Measurements from ENCODE around the gene RND1.
"Not testable (repeated sequence)": the region's sequence is repeated elsewhere in the genome, so short reads cannot be mapped to it uniquely, and the experiment has no call there.

The RND1 gene

DNA sequence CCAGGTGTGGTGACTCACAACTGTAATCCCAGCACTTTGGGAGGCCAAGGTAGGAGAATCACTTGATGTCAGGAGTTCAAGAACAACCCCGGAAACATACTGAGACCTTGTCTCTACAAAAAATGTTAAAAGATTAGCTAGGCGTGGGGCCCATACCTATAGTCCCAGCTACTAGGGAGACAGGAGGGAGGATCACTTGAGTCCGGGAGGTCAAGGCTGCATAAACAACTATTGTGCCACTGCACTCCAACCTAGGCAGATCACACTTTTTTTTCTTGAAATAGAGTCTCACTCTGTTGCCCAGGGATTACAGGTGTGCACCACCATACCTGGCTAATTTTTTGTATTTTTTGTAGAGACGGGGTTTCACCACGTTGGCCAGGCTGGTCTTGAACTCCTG is 6.1 kb downstream of the RND1 start:
- H3K9me3 ChIP-seq (ENCODE audit: low read length) = no peaks in the 10 kb centered on the region
- no peak overlapping the region for H3K4me3 ChIP-seq (ENCODE audit: low read length)
- no peaks in the 10 kb centered on the region for H3K27me3 ChIP-seq (ENCODE audit: insufficient read depth, low read length)
- H3K36me3 ChIP-seq (ENCODE audit: insufficient read depth, low read length) = peaks cover 24% of the 10 kb centered on the region
- H2AFZ ChIP-seq (ENCODE audit: low read depth, low read length) = no peak overlapping the region
- peaks cover 26% of the 10 kb centered on the region for H3K4me1 ChIP-seq (ENCODE audit: insufficient read depth, low read length)

DNA sequence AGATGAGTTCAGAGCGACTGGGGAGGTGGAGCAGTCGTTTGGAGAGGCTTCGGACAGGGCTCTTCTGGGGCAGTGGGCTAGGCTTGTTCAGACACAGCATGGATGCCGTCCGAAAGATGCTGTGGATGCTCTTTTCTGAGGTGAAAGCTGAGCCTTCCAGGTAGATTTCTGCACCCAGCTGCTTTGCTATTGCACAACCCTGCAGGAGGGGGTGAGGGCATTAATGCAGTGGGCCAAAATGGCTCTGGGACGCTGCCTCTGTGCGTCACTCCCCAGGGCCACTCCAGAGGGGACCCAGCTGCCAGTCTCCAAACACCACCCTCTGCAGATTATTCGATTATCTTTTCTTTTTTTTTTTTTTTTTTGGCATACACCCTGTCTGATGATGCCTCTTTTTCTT is 7.6 kb downstream of the RND1 start:
- Histone ChIP-seq H3K4me1 (ENCODE audit: insufficient read depth, low read length) (peaks cover 12% of the 10 kb centered on the region), H3K9me3 (ENCODE audit: low read length) (no peaks in the 10 kb centered on the region), H3K4me3 (ENCODE audit: low read length) (no peak overlapping the region), H3K27me3 (ENCODE audit: insufficient read depth, low read length) (no peaks in the 10 kb centered on the region), H3K36me3 (ENCODE audit: insufficient read depth, low read length) (peaks cover 24% of the 10 kb centered on the region), H2AFZ (ENCODE audit: low read depth, low read length) (no peak overlapping the region)

DNA sequence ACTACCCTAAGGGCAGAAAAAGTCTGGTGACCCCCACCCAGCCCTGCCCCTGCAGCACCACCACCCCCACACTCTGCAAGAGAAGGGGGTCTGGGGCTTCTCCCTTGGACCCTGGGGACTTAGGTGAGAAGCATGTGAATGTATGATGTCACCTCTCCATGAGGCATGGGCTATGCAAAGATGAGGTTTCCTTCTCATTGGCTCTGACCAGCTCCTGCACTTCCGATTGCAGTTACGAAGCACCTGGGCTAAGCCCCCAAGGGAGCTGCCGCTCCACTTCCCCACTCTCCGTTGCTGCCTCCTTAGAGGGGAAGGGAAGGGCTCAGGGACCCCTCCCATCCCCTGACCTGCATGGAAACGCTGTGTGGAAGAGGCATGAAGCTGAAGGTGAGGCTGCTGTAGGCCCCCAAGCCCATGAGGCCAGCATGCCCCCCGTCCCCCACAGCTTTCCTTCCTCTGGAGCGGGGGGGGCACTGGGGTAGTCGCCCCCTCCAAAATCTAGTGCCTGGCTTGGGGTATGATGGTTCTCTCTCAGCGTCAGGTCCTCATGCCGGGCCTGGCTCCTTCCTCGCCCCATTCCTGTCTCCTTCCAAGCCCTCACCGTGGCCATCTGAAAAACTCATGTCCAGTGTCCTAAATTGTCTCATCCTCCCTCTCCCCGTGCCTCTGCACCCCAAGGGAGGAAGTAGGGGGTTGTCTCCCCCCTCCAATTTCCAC is 8.2 kb downstream of the RND1 start:
- Histone ChIP-seq H3K4me1 (ENCODE audit: insufficient read depth, low read length) (peaks cover 12% of the 10 kb centered on the region), H3K9me3 (ENCODE audit: low read length) (no peaks in the 10 kb centered on the region), H3K27me3 (ENCODE audit: insufficient read depth, low read length) (no peaks in the 10 kb centered on the region), H3K4me3 (ENCODE audit: low read length) (no peak overlapping the region), H3K36me3 (ENCODE audit: insufficient read depth, low read length) (peaks cover 24% of the 10 kb centered on the region), H2AFZ (ENCODE audit: low read depth, low read length) (no peak overlapping the region)

DNA sequence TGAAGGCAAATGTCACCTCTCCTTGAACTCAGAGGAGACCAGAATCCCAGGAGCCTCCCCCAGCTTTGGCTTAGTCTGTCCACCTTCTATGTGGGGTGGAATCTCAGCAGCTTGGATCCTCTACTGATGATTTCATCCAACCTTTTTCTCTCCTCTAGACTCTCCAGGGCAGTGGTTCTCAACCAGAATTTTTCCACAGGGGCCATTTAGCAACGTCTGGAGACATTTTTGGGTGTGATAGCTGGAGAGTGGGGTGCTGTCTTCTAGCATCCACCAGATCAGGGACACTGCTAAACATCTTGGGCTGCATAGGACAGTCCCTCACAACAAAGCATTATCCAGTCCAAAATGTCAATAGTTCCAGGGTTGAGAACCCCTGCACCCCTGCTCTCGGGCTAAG is 9.3 kb downstream of the RND1 start:
- H3K36me3 ChIP-seq (ENCODE audit: insufficient read depth, low read length) = peaks cover 17% of the 10 kb centered on the region
- H2AFZ ChIP-seq (ENCODE audit: low read depth, low read length) = no peak overlapping the region
- peaks cover 8% of the 10 kb centered on the region for H3K4me1 ChIP-seq (ENCODE audit: insufficient read depth, low read length)
- no peaks in the 10 kb centered on the region for H3K9me3 ChIP-seq (ENCODE audit: low read length)
- no peak overlapping the region for H3K4me3 ChIP-seq (ENCODE audit: low read length)
- H3K27me3 ChIP-seq (ENCODE audit: insufficient read depth, low read length) = no peaks in the 10 kb centered on the region

DNA sequence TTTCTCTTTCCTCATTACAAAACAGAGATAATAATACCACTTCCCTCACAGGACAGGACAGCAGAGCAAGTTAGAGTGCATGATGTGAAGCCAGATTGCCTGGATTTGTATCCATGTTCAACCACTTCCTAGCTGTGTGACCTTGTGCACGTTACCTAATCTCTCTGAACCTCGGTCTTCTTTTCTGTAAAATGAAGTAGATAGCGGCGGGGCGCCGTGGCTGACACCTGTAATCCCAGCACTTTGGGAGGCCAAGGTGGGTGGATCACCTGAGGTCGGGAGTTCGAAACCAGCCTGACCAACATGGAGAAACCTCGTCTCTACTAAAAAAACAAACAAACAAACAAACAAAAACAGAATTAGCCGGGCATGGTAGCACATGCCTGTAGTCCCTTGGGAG is 10.7 kb downstream of the RND1 start:
- H3K9me3 ChIP-seq (ENCODE audit: low read length); H3K27me3 ChIP-seq (ENCODE audit: insufficient read depth, low read length); H2AFZ ChIP-seq (ENCODE audit: low read depth, low read length); H3K4me3 ChIP-seq (ENCODE audit: low read length): not testable (repeated sequence)
- peaks cover 15% of the 10 kb centered on the region for H3K4me1 ChIP-seq (ENCODE audit: insufficient read depth, low read length)
- H3K36me3 ChIP-seq (ENCODE audit: insufficient read depth, low read length) = peaks cover 11% of the 10 kb centered on the region

DNA sequence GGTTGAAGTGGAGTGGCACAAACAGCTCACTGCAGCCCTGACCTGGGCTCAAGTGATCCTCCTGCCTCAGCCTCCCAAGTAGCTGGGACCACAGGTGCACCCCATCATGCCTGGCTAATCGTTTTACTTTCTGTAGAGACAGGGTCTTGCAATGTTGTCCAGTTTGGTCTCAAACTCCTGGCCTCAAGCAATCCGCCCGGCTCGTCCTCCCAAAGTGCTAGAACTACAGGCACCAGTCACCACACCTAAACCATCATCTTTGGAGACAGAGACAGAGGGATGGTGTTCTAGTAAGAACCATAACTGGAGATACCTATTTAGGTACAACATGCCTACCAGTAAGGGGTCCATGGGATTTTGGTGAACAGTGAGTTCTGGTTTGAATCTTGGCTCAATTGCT is 11.2 kb downstream of the RND1 start:
- no peak overlapping the region for H3K4me3 ChIP-seq (ENCODE audit: low read length)
- no peaks in the 10 kb centered on the region for H3K27me3 ChIP-seq (ENCODE audit: insufficient read depth, low read length)
- no peaks in the 10 kb centered on the region for H3K9me3 ChIP-seq (ENCODE audit: low read length)
- H3K4me1 ChIP-seq (ENCODE audit: insufficient read depth, low read length) = peaks cover 15% of the 10 kb centered on the region
- no peak overlapping the region for H2AFZ ChIP-seq (ENCODE audit: low read depth, low read length)
- H3K36me3 ChIP-seq (ENCODE audit: insufficient read depth, low read length) = peaks cover 15% of the 10 kb centered on the region

DNA sequence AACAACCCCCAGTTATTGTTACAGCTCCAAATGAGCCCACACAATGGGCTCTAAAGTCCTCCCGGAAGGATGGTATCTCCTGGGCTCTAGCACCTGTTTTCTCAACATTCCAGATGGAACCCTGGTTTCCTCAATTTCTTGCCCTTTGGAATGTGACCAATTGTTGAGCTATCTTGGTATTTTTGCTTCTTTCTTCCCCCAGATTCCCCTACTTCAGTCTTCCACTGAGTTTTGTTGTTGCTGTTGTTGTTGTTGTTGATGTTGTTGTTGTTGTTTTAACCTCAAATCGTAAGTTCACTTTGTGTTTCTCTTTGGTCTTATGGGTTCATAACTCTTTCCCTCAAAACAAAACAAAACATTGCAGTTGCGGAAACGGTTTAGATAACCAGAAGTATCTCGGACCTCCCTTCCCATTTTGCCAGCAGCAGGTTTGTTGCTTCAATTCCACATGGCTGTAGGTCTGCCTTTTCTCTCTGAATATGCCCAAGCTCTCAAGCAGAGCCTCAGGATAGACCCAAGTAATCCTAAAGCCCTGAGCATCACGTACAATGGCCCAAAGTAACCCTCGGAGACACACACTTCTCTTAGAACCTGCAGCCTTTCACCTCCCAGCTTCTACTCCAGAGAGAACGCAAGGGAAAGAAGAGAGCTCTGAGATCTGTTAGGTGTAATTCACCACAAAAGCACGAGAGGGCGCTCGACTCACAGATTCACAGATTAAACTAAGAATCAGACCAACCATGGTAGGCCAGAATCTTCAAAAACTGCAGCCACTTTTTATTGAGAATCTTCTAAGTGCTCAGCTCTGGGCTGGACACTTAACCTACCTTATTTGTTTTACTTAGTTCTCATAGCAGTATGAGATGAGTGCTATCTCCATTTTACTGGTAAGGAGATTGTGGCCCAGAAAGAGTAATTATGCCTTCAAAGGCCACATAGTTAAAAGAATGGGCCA is 12.7 kb downstream of the RND1 start:
- Histone ChIP-seq H3K27me3 (ENCODE audit: insufficient read depth, low read length) (no peaks in the 10 kb centered on the region), H3K9me3 (ENCODE audit: low read length) (no peaks in the 10 kb centered on the region), H3K36me3 (ENCODE audit: insufficient read depth, low read length) (peaks cover 18% of the 10 kb centered on the region), H3K4me3 (ENCODE audit: low read length) (peak overlapping the region; percentile 83), H2AFZ (ENCODE audit: low read depth, low read length) (peak overlapping the region; percentile 21), H3K4me1 (ENCODE audit: insufficient read depth, low read length) (peaks cover 15% of the 10 kb centered on the region)

DNA sequence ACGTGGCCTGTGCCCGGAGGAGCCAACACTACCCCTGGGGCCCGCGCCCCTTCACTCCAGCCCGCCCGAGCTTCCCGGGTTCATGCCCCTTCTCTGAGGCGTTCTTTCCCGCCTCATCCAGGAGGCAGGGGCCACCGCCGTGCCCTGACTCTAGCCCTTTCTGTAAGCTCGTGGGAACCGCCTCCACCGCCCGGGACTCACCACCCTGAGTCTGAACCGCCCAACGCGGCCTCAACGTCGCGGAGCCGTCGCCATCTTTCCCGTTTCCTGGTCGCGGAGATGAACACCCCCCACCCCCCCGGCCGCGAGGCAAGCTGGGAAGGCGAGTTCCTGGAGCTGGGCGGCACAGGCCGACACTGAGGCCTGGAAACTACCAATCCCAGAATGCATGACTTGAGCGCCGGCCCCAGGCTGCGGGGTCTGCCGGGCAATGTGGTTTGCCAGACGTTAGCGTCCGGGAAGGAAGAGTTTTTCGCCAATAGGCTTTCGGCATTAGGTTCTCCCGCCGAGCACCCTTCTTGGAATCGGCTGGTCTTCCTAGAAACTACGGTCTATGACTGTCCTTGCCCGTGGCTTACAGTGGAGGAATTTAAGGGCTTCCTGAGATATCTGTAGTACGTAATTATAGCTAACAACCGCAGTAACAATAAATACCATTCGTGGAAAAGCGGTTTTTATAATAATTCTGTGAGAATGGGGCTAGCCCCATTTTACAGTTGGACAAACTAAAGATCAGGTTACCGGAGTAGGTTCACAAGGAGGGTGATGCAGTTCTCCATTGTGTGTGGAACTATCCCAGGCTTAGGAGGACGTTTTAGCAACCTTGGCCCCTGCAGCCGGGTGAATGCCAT is 13.6 kb downstream of the RND1 start, which contains the start of gene DDX23:
TSS of gene DDX23 (minus strand) at position 281 of the 851 bp plus-strand sequence. CDS start 6,381 bp downstream, outside the sequence.
- Histone ChIP-seq H3K36me3 (ENCODE audit: insufficient read depth, low read length) (peaks cover 14% of the 10 kb centered on the region), H3K4me1 (ENCODE audit: insufficient read depth, low read length) (peaks cover 15% of the 10 kb centered on the region), H3K4me3 (ENCODE audit: low read length) (peak within 1 kb of the TSS; percentile 83), H3K9me3 (ENCODE audit: low read length) (no peaks in the 10 kb centered on the region), H3K27me3 (ENCODE audit: insufficient read depth, low read length) (no peaks in the 10 kb centered on the region), H2AFZ (ENCODE audit: low read depth, low read length) (peak within 1 kb of the TSS; percentile 21)

DNA sequence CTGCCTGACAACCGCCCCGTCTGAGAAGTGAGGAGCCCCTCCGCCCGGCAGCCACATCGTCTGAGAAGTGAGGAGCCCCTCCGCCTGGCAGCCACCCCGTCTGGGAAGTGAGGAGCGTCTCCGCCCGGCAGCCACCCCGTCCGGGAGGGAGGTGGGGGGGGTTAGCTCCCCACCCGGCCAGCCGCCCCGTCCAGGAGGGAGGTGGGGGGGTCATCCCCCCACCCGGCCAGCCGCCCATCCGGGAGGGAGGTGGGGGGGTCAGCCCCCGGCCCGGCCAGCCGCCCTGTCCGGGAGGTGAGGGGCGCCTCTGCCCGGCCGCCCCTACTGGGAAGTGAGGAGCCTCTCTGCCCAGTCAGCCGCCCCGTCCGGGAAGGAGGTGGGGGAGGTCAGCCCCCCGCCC is 23.6 kb downstream of the RND1 start:
- not testable (repeated sequence) for H3K27me3 ChIP-seq (ENCODE audit: insufficient read depth, low read length); H3K9me3 ChIP-seq (ENCODE audit: low read length); H2AFZ ChIP-seq (ENCODE audit: low read depth, low read length); H3K4me1 ChIP-seq (ENCODE audit: insufficient read depth, low read length); H3K4me3 ChIP-seq (ENCODE audit: low read length)
- H3K36me3 ChIP-seq (ENCODE audit: insufficient read depth, low read length) = peaks cover 65% of the 10 kb centered on the region

DNA sequence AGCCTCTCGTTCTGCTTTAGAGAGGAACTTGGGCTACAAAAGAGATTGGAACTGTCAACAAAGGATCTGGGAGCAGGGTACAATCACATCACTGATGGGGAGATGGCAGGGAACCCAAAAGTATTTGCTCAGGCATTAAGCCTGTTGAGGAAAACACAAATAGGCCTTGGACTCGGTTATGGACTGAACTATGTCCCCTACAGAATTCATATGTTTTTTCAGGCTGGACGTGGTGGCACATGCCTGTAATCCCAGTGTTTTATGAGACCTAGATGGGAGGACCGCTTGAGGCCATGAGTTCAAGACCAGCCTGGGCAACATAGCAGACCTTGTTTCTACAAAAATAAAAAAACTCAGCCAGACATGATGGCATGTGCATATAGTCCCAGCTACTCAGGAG is 27.6 kb downstream of the RND1 start:
- peaks cover 69% of the 10 kb centered on the region for H3K36me3 ChIP-seq (ENCODE audit: insufficient read depth, low read length)
- no peak overlapping the region for H2AFZ ChIP-seq (ENCODE audit: low read depth, low read length)
- no peaks in the 10 kb centered on the region for H3K27me3 ChIP-seq (ENCODE audit: insufficient read depth, low read length)
- H3K4me1 ChIP-seq (ENCODE audit: insufficient read depth, low read length) = no peaks in the 10 kb centered on the region
- no peak overlapping the region for H3K4me3 ChIP-seq (ENCODE audit: low read length)
- H3K9me3 ChIP-seq (ENCODE audit: low read length) = no peaks in the 10 kb centered on the region

DNA sequence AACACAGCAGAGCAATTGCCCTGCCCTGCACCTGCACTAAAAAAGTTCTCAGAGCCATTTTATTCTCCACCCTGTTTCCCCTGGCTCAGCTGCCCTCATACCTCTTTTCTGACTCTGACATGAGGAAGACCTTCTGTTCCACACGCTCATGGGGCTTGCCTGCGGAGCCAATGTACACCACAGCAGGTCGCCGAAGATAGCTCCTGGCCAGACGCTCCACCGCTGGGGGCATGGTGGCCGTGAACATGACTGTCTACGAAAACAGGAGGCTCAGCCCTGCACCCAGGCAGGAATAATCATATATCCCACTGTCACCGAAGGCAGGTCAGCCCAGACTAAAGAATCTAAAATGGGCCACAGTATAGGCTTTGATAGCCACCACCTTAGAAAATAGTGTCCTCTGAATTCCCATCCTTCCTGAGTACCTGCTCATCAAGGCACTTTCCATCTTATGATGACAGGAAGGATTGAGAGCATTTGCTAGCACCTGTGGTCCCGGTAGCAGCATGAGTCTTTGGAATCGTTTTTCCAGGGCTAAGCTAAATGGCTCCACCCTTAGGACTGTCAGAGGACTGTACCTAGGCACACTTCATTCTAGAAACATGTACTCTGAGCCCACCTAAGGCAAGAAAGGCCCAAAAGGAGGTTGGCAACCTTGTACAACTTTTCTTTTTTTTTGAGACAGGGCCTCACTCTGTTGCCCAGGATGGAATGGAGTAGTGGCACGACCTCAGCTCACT is 33.2 kb downstream of the RND1 start:
- no peaks in the 10 kb centered on the region for H3K27me3 ChIP-seq (ENCODE audit: insufficient read depth, low read length)
- peaks cover 94% of the 10 kb centered on the region for H3K36me3 ChIP-seq (ENCODE audit: insufficient read depth, low read length)
- H3K9me3 ChIP-seq (ENCODE audit: low read length) = no peaks in the 10 kb centered on the region
- H3K4me3 ChIP-seq (ENCODE audit: low read length) = no peak overlapping the region
- H3K4me1 ChIP-seq (ENCODE audit: insufficient read depth, low read length) = no peaks in the 10 kb centered on the region
- H2AFZ ChIP-seq (ENCODE audit: low read depth, low read length) = no peak overlapping the region

DNA sequence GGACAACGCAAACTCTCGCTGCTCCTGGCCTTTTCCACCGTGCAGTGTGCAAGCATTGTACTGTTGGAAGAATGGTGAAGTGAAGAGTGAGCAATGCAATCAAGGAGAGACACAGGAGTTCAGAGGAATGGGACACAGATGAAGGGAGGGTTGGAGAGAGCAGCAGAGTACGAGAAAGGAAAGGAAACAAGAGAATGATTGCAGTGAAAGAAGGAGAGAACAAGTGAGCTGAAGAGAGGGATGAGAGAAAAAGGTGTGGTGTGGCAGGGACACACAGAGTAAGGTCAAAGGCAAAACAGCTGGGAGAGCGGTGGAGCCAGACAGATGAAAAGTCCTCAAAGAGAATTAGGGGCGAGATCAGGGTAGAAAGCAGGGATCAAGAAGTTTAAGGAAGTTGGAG is 34.4 kb downstream of the RND1 start:
- Histone ChIP-seq H3K4me3 (ENCODE audit: low read length) (no peak overlapping the region), H3K27me3 (ENCODE audit: insufficient read depth, low read length) (no peaks in the 10 kb centered on the region), H3K9me3 (ENCODE audit: low read length) (no peaks in the 10 kb centered on the region), H3K4me1 (ENCODE audit: insufficient read depth, low read length) (no peaks in the 10 kb centered on the region), H3K36me3 (ENCODE audit: insufficient read depth, low read length) (peaks cover 94% of the 10 kb centered on the region), H2AFZ (ENCODE audit: low read depth, low read length) (no peak overlapping the region)
